SK-N-DZ (cell line): ENCODE data around the gene LYPD6B.

ENCODE experiments used
- DNase-seq: peaks from one replicate; pipeline ENCODE4 v3.0.0-alpha.2; 2015; ENCODE audit warnings: low spot score

The LYPD6B gene

DNA sequence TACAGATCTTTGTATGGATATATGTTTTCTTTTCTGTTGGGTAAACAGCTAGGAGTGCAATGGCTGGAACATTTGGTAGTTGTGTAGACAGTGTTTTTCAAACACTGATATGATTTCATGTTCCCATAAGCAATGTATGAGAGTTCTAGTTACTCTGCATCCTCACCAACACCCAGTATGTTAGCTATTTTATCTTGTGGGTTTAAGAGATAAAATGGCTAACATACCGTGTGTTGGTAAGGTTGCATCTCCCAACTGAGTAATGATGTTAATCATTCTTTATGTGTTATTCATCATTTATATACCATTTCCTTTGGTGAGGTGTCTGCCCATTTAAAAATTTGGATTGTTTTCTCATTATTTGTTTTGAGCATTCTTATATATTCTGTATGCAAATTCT lies 65.7 kb downstream of the LYPD6B start:
- DNase-seq: no peak

DNA sequence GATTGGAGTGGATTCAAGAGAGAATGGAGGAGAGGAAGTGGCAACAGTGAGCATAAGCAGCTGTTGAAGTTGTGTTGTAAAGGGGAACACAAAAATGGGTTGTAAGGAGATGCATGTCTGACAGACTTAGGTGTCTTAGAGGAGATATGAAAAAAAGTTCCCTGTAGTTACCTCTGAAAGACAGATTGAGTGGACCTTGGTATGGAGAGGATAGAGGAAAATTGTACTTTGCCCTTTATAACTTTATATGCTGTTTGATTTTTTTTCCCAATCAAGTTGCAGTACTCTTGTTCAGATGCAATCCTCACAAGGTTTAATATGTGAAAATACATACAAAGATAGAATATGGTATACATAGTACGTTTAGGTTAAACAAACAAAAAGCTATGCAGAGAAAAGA lies 73.6 kb downstream of the LYPD6B start:
- no peak for DNase-seq

GRCh38 chr2:149112713-149113112 lies 74.2 kb downstream of the LYPD6B start:
- no peak for DNase-seq

DNA sequence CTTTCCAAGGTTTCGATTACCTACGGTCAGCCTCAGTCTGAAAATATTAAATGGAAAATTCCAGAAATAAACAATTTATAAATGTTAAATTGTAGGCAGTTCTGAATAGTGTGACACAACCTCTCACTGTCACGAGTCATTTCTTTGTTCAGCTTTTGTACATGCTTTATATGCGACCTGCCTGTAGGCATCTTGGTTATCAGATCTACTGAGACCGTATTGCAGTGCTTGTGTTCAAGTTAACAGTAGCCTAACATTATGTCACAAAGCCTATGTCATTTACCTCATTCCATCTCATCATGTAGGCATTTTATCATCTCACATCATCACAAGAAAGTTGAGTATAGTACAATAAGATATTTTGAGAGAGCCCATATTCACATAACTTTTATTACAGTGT lies 77.3 kb downstream of the LYPD6B start:
- DNase-seq: no peak

DNA sequence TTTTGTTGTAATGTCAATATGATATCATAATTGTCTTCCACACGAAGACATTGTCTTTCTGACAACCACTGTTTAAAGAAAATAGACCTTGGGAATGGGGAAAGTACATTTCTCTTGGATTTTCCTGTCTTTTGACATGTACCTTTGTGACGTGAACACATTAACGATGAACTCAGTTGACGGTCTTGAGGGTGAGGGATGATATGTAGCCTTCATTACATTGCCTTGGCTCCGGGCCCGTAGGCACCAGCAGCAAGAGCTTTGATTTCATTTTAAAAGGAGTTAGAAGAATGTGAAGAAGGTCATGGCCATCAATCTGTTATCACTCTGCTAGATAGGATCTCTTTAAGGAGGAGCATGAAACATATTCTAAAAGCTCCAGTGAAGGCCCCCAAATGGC lies 80.9 kb downstream of the LYPD6B start:
- peak; percentile 57 for DNase-seq

- DNase-seq: no peak
Measured at GRCh38 chr2:149122516-149122915, 84.0 kb downstream of the LYPD6B start.

- DNase-seq: no peak
Measured at GRCh38 chr2:149125031-149125725, 86.7 kb downstream of the LYPD6B start.

GRCh38 chr2:149129433-149129832 lies 90.9 kb downstream of the LYPD6B start:
- no peak for DNase-seq

- DNase-seq: no peak
Measured at GRCh38 chr2:149132339-149132738, 93.8 kb downstream of the LYPD6B start.

DNA sequence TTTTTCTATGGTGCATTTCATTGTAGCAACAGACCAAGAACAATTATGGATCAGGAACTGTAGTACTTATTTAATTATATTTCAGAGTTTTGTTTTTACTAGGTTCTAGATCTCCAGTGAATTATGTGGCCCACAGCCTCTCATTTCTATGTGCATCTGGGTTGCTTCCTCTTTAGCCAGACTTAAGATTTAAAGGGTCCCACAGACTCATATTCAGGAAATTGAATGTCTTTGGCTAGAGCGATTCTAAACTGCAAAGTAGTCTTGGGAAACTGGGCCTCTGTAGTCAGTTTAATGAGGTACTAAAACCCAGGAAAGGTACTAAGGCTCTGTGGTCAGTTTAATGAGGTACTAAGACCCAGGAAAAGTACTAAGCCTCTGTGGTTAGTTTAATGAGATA lies 94.4 kb downstream of the LYPD6B start:
- DNase-seq: no peak

DNA sequence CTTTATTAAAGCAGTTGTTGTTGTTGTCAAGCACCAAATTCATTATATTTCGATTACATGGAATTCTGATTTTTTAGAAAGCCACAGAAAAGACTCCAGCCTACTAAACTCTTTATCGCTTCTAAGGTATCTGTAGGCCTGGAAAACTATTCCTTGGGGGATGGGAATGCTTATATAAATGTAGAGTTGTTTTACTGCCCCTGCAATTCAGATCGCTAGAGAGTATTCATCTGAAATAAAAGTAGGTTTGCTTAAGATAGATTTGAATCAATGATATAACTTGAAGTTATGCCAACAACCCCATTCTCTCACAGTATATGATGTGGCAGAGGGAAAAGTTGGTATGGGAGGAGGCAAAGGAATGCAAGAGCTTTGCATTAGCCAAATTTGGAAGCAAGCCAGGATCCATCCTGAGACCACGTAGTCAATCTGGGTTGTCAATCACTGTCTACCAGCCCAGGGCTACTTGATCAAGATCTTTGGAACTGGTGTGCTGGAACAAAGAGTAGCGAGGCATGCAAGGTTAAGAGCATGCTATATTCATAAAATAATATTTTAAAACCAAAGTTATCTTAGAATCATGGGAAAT lies 95.9 kb downstream of the LYPD6B start:
- peak; percentile 21 for DNase-seq

- no peak for DNase-seq
Measured at GRCh38 chr2:149136111-149136510, 97.6 kb downstream of the LYPD6B start.

- no peak for DNase-seq
Measured at GRCh38 chr2:149141046-149141445, 102.5 kb downstream of the LYPD6B start.

GRCh38 chr2:149143734-149144133 lies 105.2 kb downstream of the LYPD6B start:
- DNase-seq: no peak

GRCh38 chr2:149145314-149146295 lies 107.1 kb downstream of the LYPD6B start:
- no peak for DNase-seq

GRCh38 chr2:149146876-149147275 lies 108.4 kb downstream of the LYPD6B start:
- DNase-seq: no peak

- no peak for DNase-seq
Measured at GRCh38 chr2:149148194-149149006, 109.9 kb downstream of the LYPD6B start.

DNA sequence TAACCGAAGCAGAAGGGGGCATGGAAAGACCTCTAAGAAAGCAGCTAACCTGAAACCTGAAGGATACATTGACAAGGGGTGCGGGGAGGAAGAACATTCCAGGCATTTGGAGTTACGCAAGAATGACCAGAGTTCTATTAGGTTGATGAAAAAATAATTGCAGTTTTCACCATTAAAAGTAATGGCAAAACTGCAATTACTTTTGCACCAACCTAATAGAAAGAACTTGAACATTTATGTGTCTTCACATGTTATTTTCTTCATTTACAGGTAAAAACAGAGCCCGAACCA lies 110.5 kb downstream of the LYPD6B start:
- no peak for DNase-seq

DNA sequence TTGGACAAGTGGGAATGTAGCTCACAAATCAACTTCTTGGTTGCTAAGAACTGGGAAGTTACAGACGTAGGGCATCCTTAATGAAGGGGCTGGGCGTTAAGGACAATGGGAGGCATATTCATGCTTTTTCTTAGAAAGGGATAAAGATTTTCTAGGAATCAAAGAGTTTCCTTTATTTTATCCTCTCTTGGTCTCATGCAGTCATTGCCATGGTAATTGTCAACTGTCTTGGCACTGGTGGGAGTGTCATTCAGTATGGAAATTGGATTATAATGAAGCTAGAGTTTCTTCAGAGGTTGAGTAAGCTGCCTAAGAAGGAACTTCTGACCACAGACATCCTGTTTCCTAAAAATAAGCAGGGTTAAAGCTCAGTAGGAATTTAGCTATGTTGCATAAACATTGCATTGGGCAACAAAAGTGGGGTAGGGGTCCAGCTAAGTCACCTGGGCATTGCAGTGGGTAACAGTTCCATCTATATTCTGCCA lies 114.0 kb downstream of the LYPD6B start:
- no peak for DNase-seq

GRCh38 chr2:149155196-149155969 lies 116.9 kb downstream of the LYPD6B start:
- DNase-seq: no peak

- DNase-seq: no peak
Measured at GRCh38 chr2:149155988-149156387, 117.5 kb downstream of the LYPD6B start.
